Activated CD4-positive, alpha-beta T cell treated with anti-CD3 and anti-CD28 coated beads, Interleukin-2, Interleukin-6, amounts not matched to agents 100 ng/mL and 50 ng/mL, durations not matched to agents 16 hours and 8 hours (primary cell): Measurements from ENCODE around the gene SLC39A7.

Experiments used
- DNase-seq: peaks from one replicate; pipeline ENCODE4 v3.0.0-alpha.2; 2020

SLC39A7 gene

GRCh38 chr6:33171016-33171879, 29.4 kb upstream of the SLC39A7 start:
- DNase-seq = no peak

DNA sequence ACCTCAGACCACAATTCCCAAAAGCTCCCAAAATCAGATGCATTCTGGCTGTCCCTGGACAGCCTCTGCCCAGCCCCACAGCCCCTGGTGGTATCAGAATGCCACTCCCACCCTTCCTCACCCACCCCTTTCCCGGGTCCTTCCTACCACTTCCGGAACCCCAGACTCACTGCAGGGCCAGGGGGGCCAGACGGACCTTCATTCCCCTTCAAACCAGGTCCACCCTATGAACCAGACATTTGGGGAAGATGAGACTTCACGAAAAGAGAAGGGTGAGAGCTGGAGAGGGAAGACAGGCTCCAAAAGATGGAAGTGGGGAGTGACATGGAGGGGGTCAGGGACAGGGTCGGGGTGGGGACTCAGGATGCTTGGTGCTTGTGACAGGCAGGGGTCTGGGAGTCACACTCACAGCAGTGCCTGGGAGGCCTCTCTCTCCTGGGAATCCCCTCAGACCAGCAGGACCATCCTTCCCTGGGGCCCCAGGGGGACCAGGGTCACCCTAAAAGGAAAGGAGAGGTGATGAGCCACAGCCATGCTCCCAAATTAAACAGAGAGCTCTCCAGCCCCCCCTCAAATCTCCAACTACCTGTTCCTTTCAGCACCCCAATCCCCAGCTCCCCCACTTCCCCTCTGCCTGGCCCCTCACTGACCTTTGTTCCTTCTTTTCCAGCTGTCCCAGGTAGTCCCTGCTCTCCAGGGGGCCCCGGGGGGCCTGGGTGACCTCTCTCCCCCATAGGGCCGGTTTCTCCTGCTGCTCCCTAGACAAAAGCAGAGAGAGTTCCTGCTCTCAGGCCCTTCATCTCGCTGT, 28.6 kb upstream of the SLC39A7 start:
- DNase-seq = no peak

GRCh38 chr6:33172688-33173534, 27.8 kb upstream of the SLC39A7 start:
- DNase-seq = peak; percentile 23

- no peak for DNase-seq
These were observed 27.0 kb upstream of the SLC39A7 start for GRCh38 chr6:33173535-33174180.

DNA sequence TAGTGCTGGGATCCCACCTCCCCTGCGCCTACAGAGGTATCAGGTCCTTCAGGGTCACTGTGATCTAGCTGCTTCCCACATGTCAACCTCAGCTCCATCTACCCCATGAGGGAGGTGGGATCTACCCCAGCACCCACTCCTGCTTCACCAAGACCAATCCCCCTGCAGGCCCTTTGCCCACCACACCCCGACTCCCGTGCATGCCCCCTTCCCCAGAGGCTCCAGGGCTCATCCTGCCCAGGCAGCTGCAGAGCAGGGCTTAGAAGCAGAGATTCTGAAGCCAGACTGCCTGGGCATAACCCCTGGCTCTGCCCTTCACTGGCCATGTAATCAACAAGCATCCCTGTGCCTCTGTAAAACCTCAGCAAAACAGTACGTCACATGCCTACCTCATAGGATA, 25.9 kb upstream of the SLC39A7 start:
- DNase-seq = no peak

DNA sequence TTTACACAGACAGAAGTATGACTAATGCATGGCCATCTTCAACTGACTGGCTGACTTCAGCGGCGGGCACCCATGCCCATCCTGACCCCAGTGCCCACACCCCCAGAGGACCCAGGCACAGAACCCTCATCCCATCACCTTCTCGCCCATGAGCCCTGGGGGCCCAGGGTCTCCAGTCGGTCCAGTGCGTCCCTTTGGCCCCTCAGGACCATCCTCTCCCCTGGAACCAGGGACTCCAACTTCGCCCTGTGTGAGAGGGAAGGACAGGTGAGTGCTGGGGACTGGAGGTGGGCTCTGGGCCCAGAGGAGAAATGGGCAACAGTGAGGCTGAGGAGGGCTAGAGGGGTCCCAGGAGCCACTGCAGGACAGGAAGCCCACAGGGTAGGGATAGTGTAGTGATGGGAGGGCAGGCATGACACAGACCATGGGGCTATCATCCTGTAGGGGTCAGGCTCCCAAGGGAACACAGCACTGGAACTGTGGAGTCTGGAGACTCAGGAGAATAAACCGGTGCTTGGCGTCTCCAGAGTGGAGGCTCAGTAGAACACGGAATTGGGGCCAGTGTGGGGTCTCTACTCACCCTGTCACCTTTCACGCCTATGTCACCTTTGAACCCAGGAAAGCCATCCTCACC, 25.1 kb upstream of the SLC39A7 start:
- DNase-seq = no peak

DNA sequence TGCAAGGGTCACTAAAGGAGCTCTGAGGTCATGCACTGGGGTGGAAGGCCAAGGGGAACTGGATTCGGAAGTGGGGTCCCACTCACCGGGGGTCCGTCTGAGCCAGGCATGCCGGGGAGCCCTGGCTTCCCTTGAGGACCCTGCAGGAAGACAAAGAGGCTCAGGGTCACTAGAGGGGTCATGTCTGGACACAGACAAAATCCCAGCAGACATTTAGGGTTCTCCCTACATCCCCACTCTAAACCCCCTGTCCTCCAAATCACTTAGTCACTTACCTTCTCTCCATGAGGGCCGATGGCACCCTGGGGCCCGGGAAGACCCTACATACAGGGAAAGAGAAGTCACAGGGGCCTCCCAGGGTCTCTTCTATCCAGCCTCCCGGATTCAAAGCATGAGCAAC, 23.8 kb upstream of the SLC39A7 start:
- no peak for DNase-seq

DNA sequence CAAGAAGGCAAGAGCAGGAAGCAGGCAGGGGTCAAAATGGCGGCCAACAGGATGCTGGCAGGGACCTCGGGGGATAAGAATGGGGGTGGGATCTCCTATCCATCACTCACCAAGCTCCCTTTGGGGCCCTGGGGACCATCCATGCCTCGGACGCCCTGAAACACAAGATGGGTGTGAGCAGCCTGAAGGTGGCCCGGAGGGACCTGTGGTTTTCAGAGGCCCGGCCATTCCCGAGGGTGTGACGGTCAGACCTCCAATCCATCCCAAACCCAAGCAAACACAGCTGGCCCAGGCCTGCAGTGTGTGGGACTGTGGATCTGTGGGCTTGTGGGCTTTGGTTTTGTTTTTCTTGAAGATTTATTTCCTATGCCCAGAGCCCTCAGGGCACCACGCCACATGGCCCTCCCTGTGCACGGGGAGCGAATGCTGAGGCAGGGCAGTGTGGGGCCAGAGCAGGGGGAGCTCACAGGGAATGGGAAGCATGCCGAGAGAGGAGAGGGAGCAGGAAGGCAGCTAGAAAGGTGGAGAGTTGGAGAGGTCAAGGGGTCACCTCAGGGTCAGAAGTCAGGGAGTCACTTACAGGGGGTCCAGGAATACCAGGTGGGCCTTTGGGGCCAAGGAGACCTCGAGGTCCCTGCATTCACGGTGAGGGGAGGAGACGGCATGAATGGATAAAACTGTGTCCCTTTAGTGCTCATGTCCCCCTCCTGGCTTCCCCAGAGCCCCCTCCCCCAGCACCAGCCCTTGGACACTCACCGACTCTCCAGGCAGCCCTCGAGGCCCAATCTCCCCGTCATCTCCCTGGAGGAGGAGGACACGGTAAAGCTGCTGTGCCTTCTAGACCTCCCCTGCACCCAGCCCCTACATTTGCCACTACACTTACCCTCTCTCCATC, 22.9 kb upstream of the SLC39A7 start:
- no peak for DNase-seq

DNA sequence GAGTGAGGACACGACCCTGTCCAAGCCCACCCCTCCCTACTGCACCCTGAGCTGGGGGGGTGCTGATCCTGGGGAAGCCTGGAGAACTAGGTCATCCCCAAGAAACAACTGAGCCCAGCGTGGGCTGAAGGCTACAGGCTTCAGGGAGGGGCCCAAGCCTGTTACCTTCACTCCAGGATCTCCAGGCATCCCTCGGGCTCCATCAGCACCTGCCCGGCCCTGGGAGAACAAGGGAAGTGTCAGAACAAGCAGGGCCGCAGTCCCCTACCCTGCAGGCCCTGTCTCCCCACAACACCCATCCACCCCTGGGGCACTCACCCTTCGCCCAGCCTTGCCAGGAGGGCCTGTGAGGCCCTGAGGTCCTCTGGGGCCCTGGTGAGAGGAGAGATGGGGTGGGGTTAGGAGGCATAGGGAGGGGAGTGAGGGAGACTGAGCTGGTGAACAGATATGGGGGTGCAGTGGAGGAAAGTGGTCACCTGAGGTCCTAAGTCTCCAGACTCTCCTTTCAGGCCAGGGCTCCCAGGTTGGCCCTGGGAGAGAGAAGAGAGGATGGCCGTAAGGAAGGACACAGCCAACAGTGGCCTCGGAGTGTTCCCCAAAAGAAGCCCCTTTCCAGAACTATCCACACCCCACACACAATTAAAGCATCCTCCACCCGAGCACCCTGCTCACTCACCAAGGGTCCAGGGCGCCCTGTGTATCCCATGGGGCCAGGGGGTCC, 21.8 kb upstream of the SLC39A7 start:
- DNase-seq = no peak

GRCh38 chr6:33181141-33181540, 19.5 kb upstream of the SLC39A7 start:
- no peak for DNase-seq

- peak; percentile 22 for DNase-seq
These were observed 17.5 kb upstream of the SLC39A7 start for GRCh38 chr6:33183071-33183683.

DNA sequence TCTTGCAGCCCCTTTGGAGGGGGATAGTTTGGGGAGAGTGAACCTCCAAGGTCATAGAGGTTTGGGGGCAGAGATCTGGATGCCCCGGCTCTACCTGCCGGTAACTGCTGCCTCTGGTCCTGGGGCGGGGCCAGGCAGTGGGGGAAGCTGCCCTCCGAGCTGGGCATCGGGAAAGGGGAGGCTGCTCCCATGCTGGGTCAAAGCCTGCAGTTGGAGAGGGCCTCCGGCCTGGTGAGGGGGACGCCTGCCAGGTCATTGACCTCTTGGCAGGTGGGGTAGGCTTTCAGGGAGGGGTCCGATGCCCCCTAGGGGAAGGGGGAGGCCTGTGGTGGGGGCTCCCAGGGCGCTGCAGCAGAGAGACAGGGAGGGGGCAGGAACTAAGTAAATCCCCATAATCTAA, 15.5 kb upstream of the SLC39A7 start:
- DNase-seq = no peak

DNA sequence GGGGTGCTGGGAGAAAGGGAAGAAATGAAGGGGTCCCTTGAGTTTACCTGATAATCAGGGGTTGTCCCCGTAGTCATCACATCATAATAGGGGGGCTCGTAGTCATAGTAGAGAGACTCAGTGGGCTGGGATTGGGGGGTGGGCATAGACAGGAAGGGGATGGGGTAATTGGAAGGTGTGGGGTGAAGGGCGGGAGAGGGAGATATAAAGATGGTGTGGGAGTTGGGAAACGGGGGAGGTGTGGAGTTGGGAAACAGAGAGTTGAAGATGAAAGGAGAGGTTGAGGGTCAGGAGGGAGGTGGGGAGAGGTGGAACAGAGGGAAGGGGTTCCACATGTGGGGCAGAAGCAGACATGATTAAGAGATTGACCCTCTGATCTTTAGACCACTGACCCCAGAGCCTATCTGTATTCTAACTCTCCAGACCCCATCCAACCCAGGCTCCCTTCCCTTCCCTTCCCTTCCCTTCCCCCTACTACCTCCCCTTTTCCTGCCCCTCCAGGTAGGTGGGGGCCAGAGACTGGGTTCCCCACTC, 14.9 kb upstream of the SLC39A7 start:
- no peak for DNase-seq

- DNase-seq = no peak
These were observed 12.9 kb upstream of the SLC39A7 start for GRCh38 chr6:33187809-33188208.

DNA sequence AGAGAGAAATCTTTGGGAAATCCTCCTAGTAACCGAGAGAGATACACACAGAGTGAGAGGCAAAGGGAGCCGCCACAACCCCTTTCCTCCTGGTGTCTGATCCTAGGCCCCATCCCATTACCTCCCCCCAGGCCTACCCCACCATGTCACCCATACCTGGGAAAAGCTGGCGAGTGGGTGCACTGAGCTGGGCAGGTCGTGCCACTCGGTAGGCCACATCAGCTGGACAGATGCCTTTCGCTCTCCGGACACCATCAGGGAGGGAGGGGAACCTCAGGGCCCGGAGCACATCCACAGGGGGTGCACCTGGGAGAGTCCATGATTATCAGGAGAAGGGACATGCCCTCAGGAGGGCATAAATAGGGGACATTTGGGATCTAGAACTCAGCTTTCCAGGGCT, 11.5 kb upstream of the SLC39A7 start:
- no peak for DNase-seq

DNA sequence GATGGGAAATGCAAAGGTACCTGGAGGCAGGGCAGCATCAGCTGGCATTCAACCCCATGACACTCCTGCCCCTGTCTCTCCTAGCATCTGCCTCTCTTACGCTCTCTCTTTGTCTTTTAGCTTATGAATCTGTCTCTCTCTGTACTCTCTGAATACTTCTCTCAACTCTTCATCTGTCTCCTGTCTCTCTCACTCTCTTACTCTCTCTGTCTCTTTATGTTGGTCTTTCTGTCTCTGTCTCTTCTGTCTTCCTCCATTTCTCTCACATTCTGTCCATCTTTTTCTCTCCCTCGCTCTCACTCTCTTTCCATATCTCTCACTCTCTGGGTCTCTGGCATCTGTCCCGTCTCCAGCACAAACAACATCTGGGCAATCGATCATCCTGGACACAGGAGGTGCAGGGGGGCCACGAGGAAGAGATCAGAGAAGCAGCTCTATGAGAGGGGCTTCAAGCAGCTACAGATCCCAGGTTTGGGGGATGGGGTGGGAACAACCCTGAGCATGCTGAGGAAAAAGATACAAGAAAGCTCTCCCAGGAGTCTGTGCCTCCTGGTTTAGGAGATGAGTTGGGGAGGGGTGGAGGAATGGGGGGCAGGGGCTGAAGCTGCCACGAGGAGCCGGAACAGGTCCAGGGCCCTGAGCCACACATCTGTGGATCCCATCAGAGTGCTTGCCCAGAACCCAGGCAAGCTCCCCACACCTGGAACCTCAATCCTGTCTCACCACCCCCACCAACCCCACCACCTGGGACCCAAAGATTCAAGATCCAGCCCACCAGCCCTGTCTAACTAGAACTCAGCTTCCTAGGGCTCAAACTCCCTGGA, 10.8 kb upstream of the SLC39A7 start:
- DNase-seq = no peak

- DNase-seq = no peak
These were observed 10.1 kb upstream of the SLC39A7 start for GRCh38 chr6:33190504-33191107.

- no peak for DNase-seq
These were observed 9.1 kb upstream of the SLC39A7 start for GRCh38 chr6:33191383-33192104.
